ENCODE measurements around the gene HAGHL. TPM values are rescaled to one million over a fixed set of nuclear protein-coding genes. Genes with fewer than 3 reads are reported as not detected.

HAGHL gene
- total and polyA plus RNA-seq, 9 donors: 2.6 to 25.7 (median 3.4) TPM; not detected in 1

- no peak overlapping the region for H3K4me3 ChIP-seq
- WGBS, 3 donors: 80 to 84% (median 84%) methylated on average over 23 to 24 of the region's 24 CpGs
- intact Hi-C loops (cut with DNase I): no loop called here
- no peaks in the 10 kb centered on the region for H3K36me3 ChIP-seq
- H3K27ac ChIP-seq: no peak overlapping the region
- H3K9me3 ChIP-seq: no peaks in the 10 kb centered on the region
- H3K27me3 ChIP-seq: peaks cover 14% of the 10 kb centered on the region
- no peak for DNase-seq
- peaks cover 20% of the 10 kb centered on the region for H3K4me1 ChIP-seq (ENCODE audit: insufficient read depth)
- TF ChIP-seq CTCF (IDR thresholded peaks at IDR 0.05) (no peak), EP300 (IDR thresholded peaks at IDR 0.05) (no peak), POLR2A (IDR thresholded peaks at IDR 0.05) (no peak)
These were observed 3.9 kb upstream of the HAGHL start for GRCh38 chr16:722835-723633.

GRCh38 chr16:723695-724094 lies 3.2 kb upstream of the HAGHL start:
- H3K27me3 ChIP-seq: peaks cover 15% of the 10 kb centered on the region
- H3K4me1 ChIP-seq (ENCODE audit: insufficient read depth): peaks cover 22% of the 10 kb centered on the region
- 70 to 81% (median 77%) methylated on average over 9 of the region's 9 CpGs for WGBS, 3 donors
- TF ChIP-seq EP300 (IDR thresholded peaks at IDR 0.05) (no peak), CTCF (IDR thresholded peaks at IDR 0.05) (no peak), POLR2A (IDR thresholded peaks at IDR 0.05) (no peak)
- no peaks in the 10 kb centered on the region for H3K36me3 ChIP-seq
- intact Hi-C loops (cut with DNase I): no loop called here
- no peaks in the 10 kb centered on the region for H3K9me3 ChIP-seq
- no peak overlapping the region for H3K4me3 ChIP-seq
- no peak for DNase-seq
- H3K27ac ChIP-seq: no peak overlapping the region

- TF ChIP-seq EP300 (IDR thresholded peaks at IDR 0.05) (no peak), POLR2A (IDR thresholded peaks at IDR 0.05) (no peak), CTCF (IDR thresholded peaks at IDR 0.05) (no peak)
- Histone ChIP-seq H3K27me3 (peaks cover 15% of the 10 kb centered on the region), H3K4me1 (ENCODE audit: insufficient read depth) (peaks cover 22% of the 10 kb centered on the region), H3K36me3 (no peaks in the 10 kb centered on the region), H3K4me3 (no peak overlapping the region), H3K9me3 (no peaks in the 10 kb centered on the region), H3K27ac (no peak overlapping the region)
- no peak for DNase-seq
- WGBS, 3 donors: 43 to 63% (median 50%) methylated on average over 25 to 29 of the region's 29 CpGs
- intact Hi-C loops (cut with DNase I): no loop called here
These were observed 2.5 kb upstream of the HAGHL start for GRCh38 chr16:724188-725040.

- Histone ChIP-seq H3K4me3 (no peak overlapping the region), H3K4me1 (ENCODE audit: insufficient read depth) (peaks cover 19% of the 10 kb centered on the region), H3K36me3 (no peaks in the 10 kb centered on the region), H3K27me3 (peaks cover 15% of the 10 kb centered on the region), H3K27ac (no peak overlapping the region), H3K9me3 (no peaks in the 10 kb centered on the region)
- no peak for DNase-seq
- WGBS, 3 donors: 64 to 77% (median 71%) methylated on average over 7 of the region's 7 CpGs
- intact Hi-C loops (cut with DNase I): no loop called here
- TF ChIP-seq EP300 (IDR thresholded peaks at IDR 0.05) (no peak), POLR2A (IDR thresholded peaks at IDR 0.05) (no peak), CTCF (IDR thresholded peaks at IDR 0.05) (no peak)
These were observed 1.9 kb upstream of the HAGHL start for GRCh38 chr16:725041-725376.
